ENCODE measurements around the gene MESD.

The MESD gene

GRCh38 chr15:80939216-80939615, 50.4 kb downstream of the MESD start:
- DNase-seq (ENCODE audit: low read depth), result no peak
- H3K4me3 ChIP-seq (ENCODE audit: low read length), result no peak overlapping the region
- no peak for TF ChIP-seq CTCF (IDR thresholded peaks at IDR 0.05; ENCODE audit: insufficient read depth, low read depth, low read length, missing control alignments)

GRCh38 chr15:80937718-80938117, 51.9 kb downstream of the MESD start:
- TF ChIP-seq CTCF (IDR thresholded peaks at IDR 0.05; ENCODE audit: insufficient read depth, low read depth, low read length, missing control alignments), result no peak
- no peak for DNase-seq (ENCODE audit: low read depth)
- H3K4me3 ChIP-seq (ENCODE audit: low read length), result no peak overlapping the region

- H3K4me3 ChIP-seq (ENCODE audit: low read length), result no peak overlapping the region
- TF ChIP-seq CTCF (IDR thresholded peaks at IDR 0.05; ENCODE audit: insufficient read depth, low read depth, low read length, missing control alignments), result no peak
- no peak for DNase-seq (ENCODE audit: low read depth)
Observed at GRCh38 chr15:80936288-80937078, 53.1 kb downstream of the MESD start.

DNA sequence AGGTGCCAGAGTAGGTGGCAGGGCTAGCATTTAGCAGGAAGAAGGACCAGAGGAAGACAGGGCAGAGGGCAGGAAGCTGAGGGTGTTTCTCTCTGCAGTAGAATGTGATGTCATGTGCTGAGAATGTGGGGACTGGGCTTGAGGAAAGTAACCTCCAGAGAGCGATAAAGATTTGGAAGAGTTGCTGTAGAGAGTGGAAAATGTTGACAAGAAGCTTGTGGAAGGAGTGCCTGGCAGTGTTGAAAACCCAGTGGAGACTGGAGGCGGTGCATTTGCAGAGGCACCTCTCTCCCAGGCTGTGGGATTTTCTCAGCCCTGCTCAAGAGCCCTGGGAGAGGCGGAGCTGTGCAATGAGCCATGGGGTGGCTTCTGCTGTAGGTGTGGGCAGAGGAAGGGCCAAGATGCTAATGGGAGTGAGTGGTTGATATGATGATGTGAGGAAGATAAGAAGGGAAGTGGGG, 54.8 kb downstream of the MESD start:
- no peak overlapping the region for H3K4me3 ChIP-seq (ENCODE audit: low read length)
- TF ChIP-seq CTCF (IDR thresholded peaks at IDR 0.05; ENCODE audit: insufficient read depth, low read depth, low read length, missing control alignments), result no peak
- DNase-seq (ENCODE audit: low read depth), result no peak

DNA sequence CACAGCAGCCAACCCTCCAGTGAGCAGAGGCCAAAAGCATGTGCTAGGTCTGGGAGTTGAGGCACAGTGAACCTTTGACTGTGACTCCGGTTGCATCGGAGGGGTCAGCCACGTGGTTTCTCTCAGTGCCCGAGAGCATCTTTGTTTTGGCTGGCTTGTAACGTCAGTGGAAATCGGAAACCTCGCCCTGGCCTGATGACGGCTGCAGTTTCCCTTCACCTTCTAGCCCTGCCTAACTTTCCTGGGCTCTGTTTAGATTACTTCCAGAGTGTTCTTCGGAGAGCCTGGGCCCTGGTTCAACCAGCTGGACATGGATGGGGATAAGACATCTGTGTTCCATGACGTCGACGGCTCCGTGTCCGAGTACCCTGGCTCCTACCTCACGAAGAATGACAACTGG, 56.6 kb downstream of the MESD start:
- no peak for DNase-seq (ENCODE audit: low read depth)
- no peak for TF ChIP-seq CTCF (IDR thresholded peaks at IDR 0.05; ENCODE audit: insufficient read depth, low read depth, low read length, missing control alignments)
- no peak overlapping the region for H3K4me3 ChIP-seq (ENCODE audit: low read length)

GRCh38 chr15:80932513-80932815, 57.2 kb downstream of the MESD start:
- TF ChIP-seq CTCF (IDR thresholded peaks at IDR 0.05; ENCODE audit: insufficient read depth, low read depth, low read length, missing control alignments), result no peak
- no peak for DNase-seq (ENCODE audit: low read depth)
- no peak overlapping the region for H3K4me3 ChIP-seq (ENCODE audit: low read length)
